Measurements from ENCODE around the gene EEF1AKMT1. TPM values are rescaled to one million over a fixed set of nuclear protein-coding genes. Genes with fewer than 3 reads are reported as not detected.

EEF1AKMT1 gene
- total RNA-seq, 1 donor from 2014 or later = 2.9 TPM

- H3K27ac Mint-ChIP-seq (ENCODE audit: unreplicated experiment) = no peak overlapping the region
- no peak for DNase-seq
- no peaks in the 10 kb centered on the region for H3K36me3 Mint-ChIP-seq (ENCODE audit: unreplicated experiment)
- H3K4me3 Mint-ChIP-seq (ENCODE audit: unreplicated experiment) = peak overlapping the region; percentile 86
- H3K9me3 Mint-ChIP-seq (ENCODE audit: unreplicated experiment) = peaks cover 12% of the 10 kb centered on the region
- TF ChIP-seq, protein P1, sequence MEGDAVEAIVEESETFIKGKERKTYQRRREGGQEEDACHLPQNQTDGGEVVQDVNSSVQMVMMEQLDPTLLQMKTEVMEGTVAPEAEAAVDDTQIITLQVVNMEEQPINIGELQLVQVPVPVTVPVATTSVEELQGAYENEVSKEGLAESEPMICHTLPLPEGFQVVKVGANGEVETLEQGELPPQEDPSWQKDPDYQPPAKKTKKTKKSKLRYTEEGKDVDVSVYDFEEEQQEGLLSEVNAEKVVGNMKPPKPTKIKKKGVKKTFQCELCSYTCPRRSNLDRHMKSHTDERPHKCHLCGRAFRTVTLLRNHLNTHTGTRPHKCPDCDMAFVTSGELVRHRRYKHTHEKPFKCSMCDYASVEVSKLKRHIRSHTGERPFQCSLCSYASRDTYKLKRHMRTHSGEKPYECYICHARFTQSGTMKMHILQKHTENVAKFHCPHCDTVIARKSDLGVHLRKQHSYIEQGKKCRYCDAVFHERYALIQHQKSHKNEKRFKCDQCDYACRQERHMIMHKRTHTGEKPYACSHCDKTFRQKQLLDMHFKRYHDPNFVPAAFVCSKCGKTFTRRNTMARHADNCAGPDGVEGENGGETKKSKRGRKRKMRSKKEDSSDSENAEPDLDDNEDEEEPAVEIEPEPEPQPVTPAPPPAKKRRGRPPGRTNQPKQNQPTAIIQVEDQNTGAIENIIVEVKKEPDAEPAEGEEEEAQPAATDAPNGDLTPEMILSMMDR (IDR thresholded peaks at IDR 0.05; ENCODE audit: partially characterized antibody, unreplicated experiment) = peak; percentile 9
- no peaks in the 10 kb centered on the region for H3K4me1 Mint-ChIP-seq (ENCODE audit: low read depth, unreplicated experiment)
- H3K27me3 Mint-ChIP-seq (ENCODE audit: unreplicated experiment) = peaks cover 8% of the 10 kb centered on the region
These were observed 69.2 kb downstream of the EEF1AKMT1 start for GRCh38 chr13:20704459-20705069.

DNA sequence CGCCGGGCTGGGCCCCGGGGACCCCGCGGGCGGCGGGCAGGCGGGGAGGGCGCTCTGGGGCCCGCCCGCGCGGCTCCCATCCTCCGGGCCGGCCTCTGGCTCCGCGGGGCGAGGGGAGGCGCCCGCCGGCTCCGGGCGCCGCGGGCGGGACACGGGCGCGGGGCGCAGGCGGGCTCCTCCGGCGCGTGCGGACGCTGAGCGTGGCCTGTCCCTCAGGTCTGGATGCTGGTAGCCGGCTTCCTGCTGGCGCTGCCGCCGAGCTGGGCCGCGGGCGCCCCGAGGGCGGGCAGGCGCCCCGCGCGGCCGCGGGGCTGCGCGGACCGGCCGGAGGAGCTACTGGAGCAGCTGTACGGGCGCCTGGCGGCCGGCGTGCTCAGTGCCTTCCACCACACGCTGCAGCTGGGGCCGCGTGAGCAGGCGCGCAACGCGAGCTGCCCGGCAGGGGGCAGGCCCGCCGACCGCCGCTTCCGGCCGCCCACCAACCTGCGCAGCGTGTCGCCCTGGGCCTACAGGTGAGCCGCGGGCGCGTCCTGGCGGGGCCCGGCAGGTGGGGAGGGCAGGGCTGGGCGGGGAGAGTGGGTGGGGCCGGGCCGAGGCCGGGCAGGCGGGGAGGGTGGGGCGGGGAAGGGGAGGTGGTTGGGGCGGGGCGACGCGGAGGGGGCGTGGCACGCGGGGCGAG lies 69.8 kb downstream of the EEF1AKMT1 start:
- Mint-ChIP-seq H3K27ac (ENCODE audit: unreplicated experiment) (no peak overlapping the region), H3K36me3 (ENCODE audit: unreplicated experiment) (no peaks in the 10 kb centered on the region), H3K27me3 (ENCODE audit: unreplicated experiment) (peaks cover 8% of the 10 kb centered on the region), H3K4me3 (ENCODE audit: unreplicated experiment) (no peak overlapping the region), H3K9me3 (ENCODE audit: unreplicated experiment) (peaks cover 12% of the 10 kb centered on the region), H3K4me1 (ENCODE audit: low read depth, unreplicated experiment) (no peaks in the 10 kb centered on the region)
- peak; percentile 85 for DNase-seq
- TF ChIP-seq, protein P1 (IDR thresholded peaks at IDR 0.05; ENCODE audit: partially characterized antibody, unreplicated experiment) = peak; percentile 61

GRCh38 chr13:20702915-20703779 lies 70.6 kb downstream of the EEF1AKMT1 start, which contains the start of gene IL17D:
Gene IL17D (plus strand): TSS chr13:20703699. CDS start chr13:20704002, 303 bp downstream.
- TF ChIP-seq, protein P1 (IDR thresholded peaks at IDR 0.05; ENCODE audit: partially characterized antibody, unreplicated experiment) = no peak
- Mint-ChIP-seq H3K4me1 (ENCODE audit: low read depth, unreplicated experiment) (no peaks in the 10 kb centered on the region), H3K4me3 (ENCODE audit: unreplicated experiment) (peak within 1 kb of the TSS; percentile 89), H3K9me3 (ENCODE audit: unreplicated experiment) (peaks cover 12% of the 10 kb centered on the region), H3K36me3 (ENCODE audit: unreplicated experiment) (no peaks in the 10 kb centered on the region), H3K27ac (ENCODE audit: unreplicated experiment) (peak within 1 kb of the TSS; percentile 77), H3K27me3 (ENCODE audit: unreplicated experiment) (peaks cover 8% of the 10 kb centered on the region)
- DNase-seq = peak; percentile 56

- DNase-seq = no peak
- Mint-ChIP-seq H3K9me3 (ENCODE audit: unreplicated experiment) (peaks cover 12% of the 10 kb centered on the region), H3K36me3 (ENCODE audit: unreplicated experiment) (no peaks in the 10 kb centered on the region), H3K27ac (ENCODE audit: unreplicated experiment) (peak overlapping the region; percentile 77), H3K4me1 (ENCODE audit: low read depth, unreplicated experiment) (no peaks in the 10 kb centered on the region), H3K27me3 (ENCODE audit: unreplicated experiment) (peaks cover 8% of the 10 kb centered on the region), H3K4me3 (ENCODE audit: unreplicated experiment) (peak overlapping the region; percentile 89)
- TF ChIP-seq, protein P1 (IDR thresholded peaks at IDR 0.05; ENCODE audit: partially characterized antibody, unreplicated experiment) = no peak
These were observed 71.2 kb downstream of the EEF1AKMT1 start for GRCh38 chr13:20702530-20702914.
